Stimulated activated CD8-positive, alpha-beta memory T cell treated with anti-CD3 and anti-CD28 coated beads, Interleukin-4, amount 100 ng/mL, for 48 hours (primary cell): ENCODE data around the gene ZNF555.
"Not testable (repeated sequence)": the region's sequence is repeated elsewhere in the genome, so short reads cannot be mapped to it uniquely, and the experiment has no call there.

Experiments
- DNase-seq: peaks from one replicate; pipeline ENCODE4 v3.0.0-alpha.2; 2020

The ZNF555 gene

DNA sequence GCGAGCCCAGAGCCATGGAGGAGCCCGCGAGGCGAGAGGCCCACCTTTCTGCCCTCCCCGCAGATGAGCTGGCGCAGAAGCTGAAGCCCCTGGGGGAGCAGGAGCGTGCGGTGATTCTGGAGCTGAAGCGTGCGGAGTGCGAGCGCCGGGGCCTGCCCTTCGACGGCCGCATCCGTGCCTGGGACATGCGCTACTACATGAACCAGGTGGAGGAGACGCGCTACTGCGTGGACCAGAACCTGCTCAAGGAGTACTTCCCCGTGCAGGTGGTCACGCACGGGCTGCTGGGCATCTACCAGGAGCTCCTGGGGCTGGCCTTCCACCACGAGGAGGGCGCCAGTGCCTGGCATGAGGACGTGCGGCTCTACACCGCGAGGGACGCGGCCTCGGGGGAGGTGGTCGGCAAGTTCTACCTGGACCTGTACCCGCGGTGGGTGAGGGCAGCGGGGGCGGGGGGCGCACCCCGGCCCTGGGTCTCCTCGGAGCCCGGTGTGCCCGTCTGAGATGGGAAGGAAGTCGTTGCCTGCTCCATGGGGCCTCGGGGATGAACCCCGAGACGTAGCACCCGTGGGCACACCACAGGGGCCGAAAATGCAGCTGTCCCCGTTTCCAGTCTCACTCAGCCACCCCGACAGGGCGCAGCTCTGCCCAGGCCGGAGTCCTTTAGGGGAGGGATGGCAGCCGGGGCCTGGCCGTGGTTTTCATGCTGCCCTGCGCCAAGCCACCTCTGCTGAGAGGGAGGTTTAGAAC lies 33.7 kb upstream of the ZNF555 start:
- DNase-seq = no peak

DNA sequence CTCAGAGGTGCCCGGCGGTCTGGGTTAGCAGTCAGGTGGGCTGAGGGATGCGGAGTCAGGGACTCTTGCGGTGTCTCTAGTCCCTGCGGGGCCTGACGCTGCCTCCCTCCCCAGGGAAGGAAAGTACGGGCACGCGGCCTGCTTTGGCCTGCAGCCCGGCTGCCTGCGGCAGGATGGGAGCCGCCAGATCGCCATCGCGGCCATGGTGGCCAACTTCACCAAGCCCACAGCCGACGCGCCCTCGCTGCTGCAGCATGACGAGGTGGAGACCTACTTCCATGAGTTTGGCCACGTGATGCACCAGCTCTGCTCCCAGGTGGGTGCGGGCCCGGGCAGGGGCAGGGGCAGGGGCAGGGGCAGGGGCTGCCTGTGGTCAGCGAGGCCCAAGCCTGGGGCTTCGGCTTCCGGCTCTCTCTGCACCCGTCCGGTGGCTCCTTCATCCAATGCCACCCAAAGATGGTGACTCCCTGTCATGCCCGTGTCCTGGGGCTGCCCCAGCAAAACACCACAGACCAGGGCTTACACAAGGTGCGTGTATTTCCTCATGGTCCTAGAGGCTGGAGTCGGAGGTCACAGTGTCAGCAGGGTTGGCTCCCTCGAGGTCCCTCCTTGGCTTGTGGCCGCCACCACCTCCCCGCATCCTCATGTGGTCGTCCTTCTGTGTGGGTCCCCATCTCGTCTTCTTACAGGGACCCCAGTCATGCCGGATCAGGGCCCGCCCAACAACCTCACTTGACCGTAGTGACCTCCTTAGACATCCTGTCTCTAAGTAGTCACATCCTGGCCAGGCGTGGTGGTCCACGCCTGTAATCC lies 32.9 kb upstream of the ZNF555 start:
- no peak for DNase-seq

DNA sequence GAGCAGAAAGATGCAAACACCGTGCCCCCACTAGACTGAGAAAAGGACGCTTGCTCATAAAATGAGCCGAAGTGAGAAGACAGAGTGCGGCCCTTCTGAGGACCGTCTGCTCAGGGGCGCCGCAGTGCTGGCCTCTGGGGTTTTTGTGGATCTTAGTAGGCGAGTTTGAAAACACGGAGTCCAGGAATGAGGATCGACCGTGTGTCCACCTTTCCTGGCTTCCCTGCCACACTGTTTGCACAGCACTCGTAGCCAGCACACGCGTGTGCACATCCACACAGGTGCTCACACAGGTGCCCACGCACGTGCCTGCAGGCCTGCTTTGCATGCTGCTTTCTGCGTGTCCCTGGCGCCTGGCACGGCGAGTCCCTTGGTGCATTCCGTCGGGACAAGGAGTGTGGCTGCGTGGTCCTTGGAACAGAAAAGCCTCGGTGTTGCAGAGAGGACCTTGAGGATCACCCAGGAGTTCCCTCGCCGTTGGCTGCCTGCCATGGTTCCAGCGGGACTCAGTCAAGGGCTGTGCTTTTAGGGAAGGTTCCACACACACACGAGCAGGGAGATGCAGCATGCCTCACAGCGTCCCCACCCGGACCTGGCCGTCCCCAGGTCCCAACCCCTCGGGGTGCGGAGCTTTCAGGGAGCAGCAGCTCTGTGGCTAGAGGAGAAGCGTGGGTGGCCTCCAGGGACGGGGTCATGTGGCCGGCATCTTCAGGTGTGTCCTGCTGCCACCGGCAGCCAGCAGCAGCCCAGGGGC lies 31.7 kb upstream of the ZNF555 start:
- DNase-seq = no peak

DNA sequence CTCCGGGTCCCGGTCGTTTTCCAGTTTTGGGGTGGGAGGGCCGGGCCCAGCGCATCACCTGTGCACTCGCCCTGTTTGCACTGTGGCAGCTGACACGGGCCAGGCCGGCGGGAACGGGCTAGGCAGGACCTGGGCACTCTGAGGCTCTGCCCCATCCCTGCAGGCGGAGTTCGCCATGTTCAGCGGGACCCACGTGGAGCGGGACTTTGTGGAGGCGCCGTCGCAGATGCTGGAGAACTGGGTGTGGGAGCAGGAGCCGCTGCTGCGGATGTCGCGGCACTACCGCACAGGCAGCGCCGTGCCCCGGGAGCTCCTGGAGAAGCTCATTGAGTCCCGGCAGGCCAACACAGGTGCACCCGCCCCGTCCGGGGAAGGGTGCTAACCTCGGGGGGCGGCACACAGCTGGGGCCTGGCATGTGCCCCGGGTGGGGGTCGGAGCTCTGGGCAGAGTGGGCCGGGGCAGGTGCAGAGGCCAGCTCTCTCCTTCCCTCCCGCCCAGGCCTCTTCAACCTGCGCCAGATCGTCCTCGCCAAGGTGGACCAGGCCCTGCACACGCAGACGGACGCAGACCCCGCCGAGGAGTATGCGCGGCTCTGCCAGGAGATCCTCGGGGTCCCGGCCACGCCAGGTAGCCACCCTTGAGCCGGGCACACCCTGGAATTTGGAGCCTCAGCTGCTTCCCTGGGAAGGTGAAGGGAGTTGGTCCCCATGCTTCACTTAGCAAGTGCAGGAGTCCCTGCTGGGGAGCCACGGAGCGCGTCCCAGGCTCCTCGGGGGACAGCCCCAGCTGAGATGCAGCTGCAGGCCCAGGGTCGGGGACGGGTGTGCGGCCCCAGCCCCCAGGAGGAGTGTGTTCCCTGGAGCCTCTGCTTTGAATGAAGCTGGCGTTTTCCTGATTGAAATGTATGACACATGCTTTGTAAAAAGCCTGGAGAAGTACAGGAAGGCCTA lies 30.9 kb upstream of the ZNF555 start:
- DNase-seq = no peak

DNA sequence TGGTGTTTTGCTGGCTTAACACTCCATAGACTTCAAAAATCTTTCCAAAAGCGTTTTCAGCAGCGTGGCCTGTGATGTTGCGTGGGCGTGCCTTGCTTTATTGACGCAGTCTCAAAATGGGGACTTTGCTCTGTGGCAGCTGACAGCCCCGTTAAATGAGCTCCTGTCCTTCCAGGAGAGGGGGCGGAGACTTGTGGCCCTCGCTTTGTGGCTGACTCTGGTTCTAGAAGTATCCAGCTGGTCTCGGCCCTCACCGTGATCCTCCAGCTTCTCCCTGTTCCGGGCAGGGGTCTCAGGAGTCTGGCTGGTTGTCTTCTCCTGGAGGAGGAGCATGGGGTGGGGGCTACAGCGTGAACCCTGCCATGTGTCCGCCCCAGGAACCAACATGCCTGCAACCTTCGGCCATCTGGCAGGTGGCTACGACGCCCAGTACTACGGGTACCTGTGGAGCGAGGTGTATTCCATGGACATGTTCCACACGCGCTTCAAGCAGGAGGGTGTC lies 30.0 kb upstream of the ZNF555 start:
- no peak for DNase-seq

DNA sequence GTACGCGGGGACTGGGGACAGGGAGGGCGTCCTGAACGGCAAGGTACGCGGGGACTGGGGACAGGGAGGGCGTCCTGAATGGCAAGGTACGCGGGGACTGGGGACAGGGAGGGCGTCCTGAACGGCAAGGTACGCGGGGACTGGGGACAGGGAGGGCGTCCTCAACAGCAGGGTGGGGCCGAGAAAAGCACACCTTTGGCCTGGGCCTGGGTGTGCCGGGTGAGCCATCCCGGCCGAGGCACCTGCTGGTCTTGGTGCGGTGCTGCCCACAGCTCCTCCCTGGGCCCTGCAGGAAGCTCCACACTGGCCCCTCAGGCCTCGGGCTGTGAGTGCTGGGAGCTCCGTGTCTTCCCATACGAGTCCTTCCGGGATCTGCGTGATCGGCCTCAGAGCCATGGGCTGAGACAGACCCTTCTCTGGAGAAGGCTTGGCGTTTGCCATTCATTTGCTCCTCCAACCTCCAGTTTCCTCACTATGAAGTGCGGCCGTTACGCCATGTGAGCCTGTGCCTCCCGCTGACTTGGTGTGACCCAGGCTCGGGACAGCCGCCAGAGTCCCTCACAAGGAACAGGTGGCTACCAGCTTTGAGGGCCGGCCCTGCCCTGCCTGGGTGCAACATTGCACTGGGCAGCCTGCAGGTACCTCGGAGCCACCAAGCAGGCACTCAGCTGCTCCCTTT lies 29.4 kb upstream of the ZNF555 start:
- DNase-seq = no peak

DNA sequence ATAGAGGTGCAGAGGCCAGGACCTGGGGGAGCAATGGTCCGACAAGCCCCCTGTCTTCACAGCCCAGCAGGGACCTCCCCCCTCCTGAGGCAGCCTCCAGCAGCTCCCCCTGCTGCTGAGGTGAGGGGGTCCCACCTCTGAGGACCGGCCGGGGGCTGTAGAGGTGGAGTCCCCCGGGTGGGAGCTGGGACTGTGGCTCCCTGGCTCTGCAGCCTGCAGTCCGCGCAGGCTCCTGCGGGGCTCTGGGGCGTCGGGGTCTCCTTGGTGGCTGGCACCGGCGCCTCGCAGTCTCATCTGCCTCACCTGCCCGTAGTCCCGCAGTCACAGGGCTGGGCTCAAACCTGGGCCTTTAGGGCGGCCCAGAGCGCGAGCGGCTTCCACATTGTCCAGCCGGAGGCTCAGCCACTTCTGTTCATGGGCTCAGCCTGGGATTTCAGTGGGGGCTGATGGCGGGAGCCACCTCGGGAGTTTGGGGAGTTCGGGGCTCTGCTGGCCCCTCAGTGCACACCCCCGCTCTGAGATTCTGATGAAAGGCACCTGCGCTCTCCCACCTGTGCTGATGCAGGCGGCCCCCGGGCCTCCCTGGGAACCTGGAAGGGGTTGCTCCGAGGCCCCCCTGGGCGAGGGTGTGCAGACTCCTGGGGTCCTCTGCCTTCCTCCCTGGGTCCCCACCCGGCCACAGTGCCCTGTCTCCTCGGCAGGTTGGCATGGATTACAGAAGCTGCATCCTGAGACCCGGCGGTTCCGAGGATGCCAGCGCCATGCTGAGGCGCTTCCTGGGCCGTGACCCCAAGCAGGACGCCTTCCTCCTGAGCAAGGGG lies 28.7 kb upstream of the ZNF555 start:
- no peak for DNase-seq

DNA sequence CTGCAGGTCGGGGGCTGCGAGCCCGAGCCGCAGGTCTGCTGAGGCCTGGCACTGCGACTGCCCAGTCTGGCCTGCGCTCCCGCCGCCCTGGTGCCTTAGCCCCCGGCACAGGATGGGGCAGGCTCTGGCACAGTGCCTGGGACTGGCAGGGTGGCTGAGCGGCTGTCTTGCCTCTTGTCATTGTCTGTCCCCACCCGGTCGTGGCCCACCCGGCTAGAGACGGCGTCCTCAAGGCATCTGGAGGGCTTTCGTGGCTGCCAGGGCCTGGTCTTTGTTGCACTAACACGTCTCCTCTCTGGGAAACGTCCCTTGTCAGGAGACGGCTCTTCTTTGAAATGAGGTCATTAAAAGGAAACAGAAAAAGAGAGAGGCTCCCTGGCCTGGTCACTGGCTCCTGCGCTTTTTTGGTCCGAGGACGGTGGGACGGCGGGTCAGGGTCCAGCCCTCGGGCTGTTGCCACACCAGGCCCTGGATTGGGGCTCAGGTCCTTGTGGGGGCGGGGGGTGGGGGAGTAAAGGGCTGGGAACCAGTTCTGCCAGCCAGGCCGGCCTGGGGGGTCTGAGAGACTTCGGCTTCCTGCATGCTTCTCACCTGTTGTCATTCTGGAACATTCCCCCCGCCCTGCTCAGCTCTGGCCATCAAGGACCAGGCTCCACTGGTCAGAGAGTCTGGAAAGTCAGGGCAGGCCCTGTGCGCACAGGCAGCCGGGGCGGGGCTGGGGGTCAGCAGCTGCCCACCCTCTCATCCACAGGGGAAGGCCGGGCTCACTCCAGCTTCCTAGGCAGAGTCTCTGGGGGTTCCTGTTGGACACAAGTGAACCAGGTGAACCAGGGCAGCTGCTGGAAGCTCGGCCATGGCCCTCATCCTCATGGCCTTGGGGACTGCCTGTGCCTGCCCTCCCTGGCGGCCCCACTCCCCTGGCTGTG lies 27.8 kb upstream of the ZNF555 start:
- no peak for DNase-seq

DNA sequence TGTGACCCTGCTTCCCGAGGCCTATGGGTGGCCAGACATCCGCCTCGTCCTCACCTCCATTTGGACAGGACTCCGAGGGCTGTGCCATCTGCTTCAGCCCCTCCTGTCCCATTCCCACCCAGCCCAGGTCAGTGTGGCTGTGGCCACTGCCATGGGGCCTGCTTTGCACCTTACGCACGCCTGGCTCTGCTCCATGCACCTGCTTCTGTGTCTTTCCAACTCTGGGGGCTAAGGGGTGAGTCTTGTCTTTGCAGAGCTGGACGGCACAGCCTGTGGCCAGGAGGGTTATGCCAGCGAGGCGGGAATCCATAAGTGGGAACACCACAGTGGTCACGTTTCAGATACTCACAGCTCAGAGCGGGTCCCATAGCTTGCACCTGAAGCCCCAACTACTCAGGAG lies 26.8 kb upstream of the ZNF555 start:
- no peak for DNase-seq

DNA sequence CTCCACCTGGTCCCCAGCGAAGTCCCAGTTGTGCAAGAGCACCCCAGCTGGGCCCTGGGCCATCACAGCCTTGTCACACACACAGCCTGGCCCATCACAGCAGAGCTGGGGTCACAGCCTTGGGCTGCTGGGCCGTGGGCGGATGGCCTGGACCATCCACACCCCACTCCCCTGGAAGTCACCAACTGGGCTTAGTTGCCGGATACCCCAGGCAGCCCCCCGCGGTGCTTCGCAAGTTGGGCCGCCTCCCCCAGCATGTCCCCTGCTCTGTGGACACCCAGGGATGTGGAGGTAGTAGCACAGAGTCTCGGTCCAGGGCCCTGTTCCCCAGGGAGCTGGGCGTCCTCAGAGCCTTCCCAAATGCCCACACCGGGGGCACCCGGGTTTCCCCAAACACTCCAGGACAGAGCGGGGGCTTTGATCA lies 26.1 kb upstream of the ZNF555 start:
- DNase-seq = no peak

DNA sequence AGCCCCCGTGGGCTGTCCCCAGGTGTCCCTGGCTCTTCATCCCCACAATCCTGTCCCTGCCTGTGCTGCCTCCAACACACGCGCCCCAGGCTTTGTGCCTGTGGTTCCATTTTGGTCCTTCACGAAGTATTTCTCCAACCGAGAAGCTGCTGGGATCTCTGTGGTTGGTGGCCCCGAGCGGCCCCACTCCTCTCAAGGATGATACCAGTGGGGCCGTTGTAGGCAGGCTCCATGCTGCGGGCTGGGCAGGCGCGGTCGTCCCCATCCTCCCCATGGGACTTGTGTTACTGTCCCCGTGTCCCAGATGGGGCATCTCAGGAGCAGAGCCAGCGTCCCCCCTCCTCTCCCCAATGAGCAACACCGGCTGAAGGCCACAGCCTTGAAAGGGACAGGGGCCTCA lies 25.4 kb upstream of the ZNF555 start:
- no peak for DNase-seq

DNA sequence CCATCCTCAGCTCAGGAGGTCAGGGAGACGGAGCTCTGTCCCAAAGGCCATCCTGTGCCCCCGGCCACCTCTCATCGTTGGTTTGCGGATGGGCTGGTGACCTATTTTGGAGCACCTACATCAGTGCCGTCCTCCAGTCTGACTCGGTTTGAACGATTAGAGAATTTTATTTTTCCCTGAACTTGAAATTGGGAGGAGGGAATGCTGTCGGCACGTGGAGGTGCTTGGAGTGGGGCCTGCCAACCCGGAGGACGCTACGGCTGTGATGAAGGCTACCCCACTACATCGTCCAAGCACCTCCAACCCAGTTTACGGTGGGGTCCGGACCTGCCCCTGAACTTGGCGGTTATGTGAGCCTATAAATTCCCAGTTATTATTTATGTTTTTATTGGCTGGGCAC lies 24.6 kb upstream of the ZNF555 start:
- DNase-seq = no peak

DNA sequence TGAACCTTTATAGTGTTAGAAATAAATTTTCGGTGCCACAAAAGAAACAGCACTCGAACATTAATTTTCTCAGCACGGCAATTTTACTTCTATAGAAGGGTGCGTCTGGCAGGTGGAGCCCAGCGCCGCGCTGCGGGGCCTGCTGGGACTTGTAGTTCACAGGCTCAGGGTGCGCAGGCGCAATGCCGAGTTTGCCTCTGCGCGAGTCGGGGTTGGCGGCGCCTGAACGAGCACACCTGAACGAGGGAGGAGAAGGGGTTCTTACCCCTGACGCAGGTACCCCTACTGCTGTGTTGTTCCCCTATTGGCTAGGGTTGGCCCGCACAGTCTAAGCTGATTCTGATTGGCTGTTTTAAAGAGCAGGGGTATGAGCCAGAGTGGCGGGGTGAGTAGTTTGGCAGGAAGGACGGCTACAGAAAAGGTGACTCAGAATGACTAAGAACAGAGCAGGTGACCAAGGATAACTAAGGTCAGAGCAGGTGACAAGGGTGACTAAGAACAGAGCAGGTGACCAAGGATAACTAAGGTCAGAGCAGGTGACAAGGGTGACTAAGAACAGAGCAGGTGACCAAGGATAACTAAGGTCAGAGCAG lies 23.9 kb upstream of the ZNF555 start:
- DNase-seq = not testable (repeated sequence)

DNA sequence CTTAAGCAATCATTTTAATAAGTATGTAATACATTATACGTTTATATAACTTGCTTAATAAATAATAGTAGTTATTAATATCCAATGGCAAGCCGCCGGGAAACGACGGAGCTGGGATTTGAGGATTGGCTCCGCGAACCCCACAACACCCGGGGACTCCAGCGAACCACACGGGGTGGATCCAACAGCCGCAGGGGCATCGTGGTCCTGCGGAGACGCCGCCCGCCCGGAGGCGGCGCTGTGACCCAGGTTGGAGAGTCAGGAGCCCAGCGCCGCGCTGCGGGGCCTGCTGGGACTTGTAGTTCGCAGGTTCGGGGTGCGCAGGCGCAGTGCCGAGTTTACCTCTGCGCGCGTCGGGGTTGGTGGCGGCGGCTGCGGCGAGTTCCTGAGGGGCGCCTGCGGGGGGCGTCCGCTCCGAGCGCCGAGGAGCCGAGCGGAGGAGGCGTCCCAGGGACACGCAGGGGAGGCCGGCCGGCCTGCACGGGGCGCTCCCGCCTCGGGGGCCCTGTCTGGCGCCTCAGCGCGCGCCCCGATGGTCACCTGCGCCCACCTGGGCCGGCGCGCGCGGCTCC lies 21.6 kb upstream of the ZNF555 start, which contains the start of gene ZNF554:
TSS of gene ZNF554 (plus strand) at position 329 of the 572 bp plus-strand sequence. CDS start at position 533, 204 bp downstream.
- DNase-seq = peak; percentile 99

DNA sequence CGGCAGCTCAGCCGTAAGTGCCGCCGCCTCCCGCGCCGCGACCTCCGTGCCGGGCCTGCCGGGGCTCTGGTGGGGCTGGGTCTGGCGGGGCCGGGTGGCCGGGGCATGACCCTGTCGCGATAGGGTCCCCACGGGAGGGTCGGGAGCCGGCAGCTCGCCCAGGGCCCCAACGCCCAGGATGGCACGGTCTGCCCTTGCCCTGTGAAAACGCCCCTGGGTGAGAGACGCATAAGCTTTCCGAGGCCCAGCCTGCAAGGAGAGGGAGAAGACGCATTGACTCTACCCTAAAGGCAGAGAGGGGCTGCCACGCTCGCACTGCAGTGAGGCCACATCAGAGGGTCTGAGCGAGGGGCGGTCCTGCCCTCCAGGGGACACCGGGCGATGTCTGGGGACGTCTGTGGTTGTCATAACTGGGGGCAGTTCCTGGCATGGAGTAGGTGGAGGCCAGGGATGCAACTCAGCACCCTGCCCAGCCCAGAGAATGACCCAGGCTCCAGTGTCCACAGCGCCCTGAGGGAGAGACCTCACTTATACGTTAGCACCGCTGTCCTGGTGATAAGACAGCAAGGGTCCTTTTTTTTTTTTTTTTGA lies 21.1 kb upstream of the ZNF555 start:
- DNase-seq = peak; percentile 32

DNA sequence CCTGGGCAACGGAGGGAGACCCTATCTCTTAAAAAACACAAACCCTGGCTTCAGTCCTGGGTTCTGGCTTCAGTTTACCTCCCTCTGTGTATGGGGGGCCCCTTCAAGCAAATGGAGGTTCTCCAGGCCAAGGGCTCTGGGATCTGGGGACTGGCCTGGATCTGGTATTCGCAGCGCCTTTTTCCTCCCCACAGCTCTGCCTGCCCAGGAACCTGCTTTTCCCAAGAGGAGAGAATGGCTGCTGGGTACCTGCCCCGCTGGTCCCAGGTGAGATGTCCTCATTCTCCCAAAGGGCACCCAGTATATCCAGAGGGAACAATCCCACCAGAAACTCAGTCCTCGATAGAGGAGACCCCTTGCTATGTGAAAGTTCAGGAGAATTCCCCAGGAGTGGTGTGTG lies 18.4 kb upstream of the ZNF555 start:
- DNase-seq = no peak

DNA sequence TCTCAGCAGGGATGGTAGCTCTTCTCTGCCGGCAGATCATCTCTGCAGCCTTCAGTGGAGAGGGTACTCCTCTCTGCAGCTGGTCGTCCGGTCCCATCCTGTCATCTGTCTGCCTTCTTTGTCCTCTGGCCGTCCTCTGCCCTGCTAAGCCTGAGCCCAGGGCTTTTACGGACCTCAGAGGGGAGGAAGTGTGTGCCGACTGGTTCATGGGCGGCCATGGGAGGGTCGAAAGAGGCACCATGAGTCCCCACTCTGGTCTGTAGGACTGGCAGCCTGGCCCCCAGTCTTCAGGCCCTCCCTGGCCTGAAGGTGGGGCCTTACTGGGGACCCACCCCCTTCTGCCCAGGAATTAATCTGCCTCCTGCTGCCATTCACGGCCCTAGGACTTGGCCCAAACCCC lies 17.6 kb upstream of the ZNF555 start:
- DNase-seq = no peak

DNA sequence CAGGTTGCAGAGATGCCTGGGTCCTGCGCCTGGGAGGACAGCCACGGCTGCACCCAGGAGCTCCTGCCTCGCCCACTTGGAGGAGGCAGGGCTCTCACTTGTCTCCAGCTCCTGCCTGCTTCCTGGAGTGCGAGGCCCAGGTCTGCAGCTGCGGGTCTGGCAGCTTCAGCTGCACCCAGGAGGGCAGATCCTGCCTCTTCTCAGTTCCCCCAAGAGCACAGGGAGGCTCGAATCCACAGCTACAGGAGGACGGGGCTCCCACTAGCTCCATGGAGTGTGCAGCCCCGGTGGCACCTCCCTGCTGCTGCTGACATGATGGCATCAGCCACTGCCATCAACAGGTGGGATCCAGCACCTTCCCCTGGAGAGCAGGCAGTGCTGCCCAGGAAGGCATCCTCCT lies 17.1 kb upstream of the ZNF555 start:
- DNase-seq = no peak
